BLaER1 treated with 17β-estradiol and CSF1 and Interleukin-3, amounts not matched to agents 10 nM and 100 nM (cell line): Measurements from ENCODE around the gene PGM5.
"Not testable (repeated sequence)": the region's sequence is repeated elsewhere in the genome, so short reads cannot be mapped to it uniquely, and the experiment has no call there.

Experiments used
- H3K27ac ChIP-seq, 11 experiments: shearing (Covaris generic); formaldehyde crosslinking; 2 replicates each; pipeline ENCODE4 v1.8.1; 2022
- H3K27me3 ChIP-seq, 11 experiments: shearing (Covaris generic); formaldehyde crosslinking; 2 replicates each; pipeline ENCODE4 v1.8.1; 2022
- H3K36me3 ChIP-seq, 11 experiments: shearing (Covaris generic); formaldehyde crosslinking; 2 replicates each; pipeline ENCODE4 v1.8.1; 2022
- H3K4me1 ChIP-seq, 10 experiments: shearing (Covaris generic); formaldehyde crosslinking; 2 replicates each; pipeline ENCODE4 v1.8.1; 2022
- H3K4me2 ChIP-seq, 11 experiments: shearing (Covaris generic); formaldehyde crosslinking; 2 replicates each; pipeline ENCODE4 v1.8.1; 2022
- H3K4me3 ChIP-seq, 10 experiments: shearing (Covaris generic); formaldehyde crosslinking; 2 replicates each; pipeline ENCODE4 v1.8.1; 2022
- H3K9ac ChIP-seq, 11 experiments: shearing (Covaris generic); formaldehyde crosslinking; 2 replicates each; pipeline ENCODE4 v1.8.1; 2022
- H3K9me3 ChIP-seq, 11 experiments: shearing (Covaris generic); formaldehyde crosslinking; replicated peaks in 1 of 11; 2 replicates each; pipeline ENCODE4 v1.8.1; 2022
- H4K20me1 ChIP-seq, 11 experiments: shearing (Covaris generic); formaldehyde crosslinking; 2 replicates each; pipeline ENCODE4 v1.8.1; 2022

PGM5 gene

GRCh38 chr9:68343242-68343641 lies 13.2 kb upstream of the PGM5 start:
- H3K4me3 ChIP-seq, H4K20me1 ChIP-seq, H3K9me3 ChIP-seq, H3K9ac ChIP-seq, H3K4me1 ChIP-seq, H3K27ac ChIP-seq, H3K27me3 ChIP-seq, H3K36me3 ChIP-seq, H3K4me2 ChIP-seq: not testable (repeated sequence)

- H3K36me3 ChIP-seq: not testable (repeated sequence)
Measured at GRCh38 chr9:68343992-68344391, 12.4 kb upstream of the PGM5 start.

GRCh38 chr9:68351689-68352088 lies 4.7 kb upstream of the PGM5 start:
- H3K4me1 ChIP-seq, H4K20me1 ChIP-seq, H3K27ac ChIP-seq, H3K4me2 ChIP-seq, H3K36me3 ChIP-seq, H3K9ac ChIP-seq, H3K4me3 ChIP-seq, H3K9me3 ChIP-seq: not testable (repeated sequence)
- peaks cover 9 to 21% (median 16%) of the 10 kb centered on the region in 11 experiments for H3K27me3 ChIP-seq

More at GRCh38 chr9:68343992-68344391, 12.4 kb upstream of the PGM5 start:
- not testable (repeated sequence) for H4K20me1 ChIP-seq, H3K9me3 ChIP-seq, H3K4me1 ChIP-seq, H3K4me3 ChIP-seq, H3K9ac ChIP-seq, H3K4me2 ChIP-seq, H3K27me3 ChIP-seq, H3K27ac ChIP-seq

- H3K27me3 ChIP-seq: peaks cover 20 to 43% (median 32%) of the 10 kb centered on the region in 11 experiments
- H3K36me3 ChIP-seq, H3K4me3 ChIP-seq, H3K9ac ChIP-seq, H3K27ac ChIP-seq, H3K4me2 ChIP-seq, H3K9me3 ChIP-seq, H3K4me1 ChIP-seq, H4K20me1 ChIP-seq: not testable (repeated sequence)
Measured at GRCh38 chr9:68355993-68356379, 425 bp upstream of the PGM5 start.

- not testable (repeated sequence) for H3K4me1 ChIP-seq, H3K9me3 ChIP-seq, H4K20me1 ChIP-seq, H3K36me3 ChIP-seq, H3K27ac ChIP-seq
- Histone ChIP-seq H3K27me3 (peaks cover 20 to 43% (median 32%) of the 10 kb centered on the region in 11 experiments), H3K9ac (peak overlapping the region in 1 of 11 experiments; percentile 19; a peak in 2 of 22 replicates), H3K4me2 (peak overlapping the region; percentile 35 to 64 (median 49); a peak in 19 of 22 replicates), H3K4me3 (peak overlapping the region; percentile 45 to 68 (median 56))
Measured at GRCh38 chr9:68357119-68357714, 806 bp downstream of the PGM5 start.

GRCh38 chr9:68366933-68367547 lies 10.6 kb downstream of the PGM5 start:
- Histone ChIP-seq H3K9ac (peak overlapping the region in 3 of 11 experiments; percentile 37 to 52 (median 39); a peak in 4 of 22 replicates), H3K27ac (peak overlapping the region in 3 of 11 experiments; percentile 33 to 60 (median 49); a peak in 6 of 22 replicates), H3K4me2 (peak overlapping the region; percentile 18 to 79 (median 45); a peak in 17 of 22 replicates), H3K4me3 (peak overlapping the region in 4 of 10 experiments; percentile 7 to 34 (median 20); a peak in 5 of 20 replicates)
- H3K9me3 ChIP-seq, H3K36me3 ChIP-seq, H4K20me1 ChIP-seq, H3K27me3 ChIP-seq, H3K4me1 ChIP-seq: not testable (repeated sequence)

GRCh38 chr9:68375789-68376188 lies 19.4 kb downstream of the PGM5 start:
- H3K9ac ChIP-seq, H3K27me3 ChIP-seq, H4K20me1 ChIP-seq, H3K36me3 ChIP-seq, H3K4me3 ChIP-seq, H3K4me1 ChIP-seq, H3K27ac ChIP-seq, H3K4me2 ChIP-seq, H3K9me3 ChIP-seq: not testable (repeated sequence)

- H3K4me2 ChIP-seq, H3K4me1 ChIP-seq, H3K9ac ChIP-seq, H3K27ac ChIP-seq, H3K36me3 ChIP-seq, H3K27me3 ChIP-seq, H3K4me3 ChIP-seq, H4K20me1 ChIP-seq, H3K9me3 ChIP-seq: not testable (repeated sequence)
Measured at GRCh38 chr9:68377723-68378122, 21.3 kb downstream of the PGM5 start.

- H4K20me1 ChIP-seq, H3K9ac ChIP-seq, H3K27ac ChIP-seq, H3K9me3 ChIP-seq, H3K36me3 ChIP-seq, H3K4me2 ChIP-seq, H3K4me3 ChIP-seq, H3K4me1 ChIP-seq, H3K27me3 ChIP-seq: not testable (repeated sequence)
Measured at GRCh38 chr9:68383894-68384293, 27.5 kb downstream of the PGM5 start.

GRCh38 chr9:68389558-68389957 lies 33.1 kb downstream of the PGM5 start:
- H3K36me3 ChIP-seq, H3K9me3 ChIP-seq, H3K27me3 ChIP-seq, H3K9ac ChIP-seq, H3K4me1 ChIP-seq, H4K20me1 ChIP-seq, H3K27ac ChIP-seq, H3K4me2 ChIP-seq, H3K4me3 ChIP-seq: not testable (repeated sequence)

- not testable (repeated sequence) for H3K9ac ChIP-seq, H3K4me3 ChIP-seq, H3K4me1 ChIP-seq, H3K4me2 ChIP-seq, H3K27ac ChIP-seq, H3K9me3 ChIP-seq, H4K20me1 ChIP-seq, H3K27me3 ChIP-seq, H3K36me3 ChIP-seq
Measured at GRCh38 chr9:68390737-68391136, 34.3 kb downstream of the PGM5 start.

GRCh38 chr9:68396411-68397094 lies 40.1 kb downstream of the PGM5 start:
- not testable (repeated sequence) for H3K4me1 ChIP-seq, H4K20me1 ChIP-seq, H3K9me3 ChIP-seq, H3K4me2 ChIP-seq, H3K9ac ChIP-seq, H3K36me3 ChIP-seq, H3K4me3 ChIP-seq, H3K27ac ChIP-seq, H3K27me3 ChIP-seq

GRCh38 chr9:68397095-68397423 lies 40.6 kb downstream of the PGM5 start:
- H3K4me1 ChIP-seq, H3K27me3 ChIP-seq, H3K4me3 ChIP-seq, H4K20me1 ChIP-seq, H3K9me3 ChIP-seq, H3K36me3 ChIP-seq, H3K27ac ChIP-seq, H3K4me2 ChIP-seq, H3K9ac ChIP-seq: not testable (repeated sequence)

GRCh38 chr9:68397796-68398195 lies 41.4 kb downstream of the PGM5 start:
- not testable (repeated sequence) for H3K9ac ChIP-seq, H3K9me3 ChIP-seq, H3K36me3 ChIP-seq, H3K27me3 ChIP-seq, H3K4me2 ChIP-seq, H3K4me1 ChIP-seq, H3K4me3 ChIP-seq, H3K27ac ChIP-seq, H4K20me1 ChIP-seq
